Measurements from ENCODE around the gene ZMIZ1. TPM values are rescaled to one million over a fixed set of nuclear protein-coding genes. Genes with fewer than 3 reads are reported as not detected.
"Not testable (repeated sequence)": the region's sequence is repeated elsewhere in the genome, so short reads cannot be mapped to it uniquely, and the experiment has no call there.

The ZMIZ1 gene
- total and polyA plus RNA-seq, 12 donors: 6.6 to 113 (median 55.1) TPM

DNA sequence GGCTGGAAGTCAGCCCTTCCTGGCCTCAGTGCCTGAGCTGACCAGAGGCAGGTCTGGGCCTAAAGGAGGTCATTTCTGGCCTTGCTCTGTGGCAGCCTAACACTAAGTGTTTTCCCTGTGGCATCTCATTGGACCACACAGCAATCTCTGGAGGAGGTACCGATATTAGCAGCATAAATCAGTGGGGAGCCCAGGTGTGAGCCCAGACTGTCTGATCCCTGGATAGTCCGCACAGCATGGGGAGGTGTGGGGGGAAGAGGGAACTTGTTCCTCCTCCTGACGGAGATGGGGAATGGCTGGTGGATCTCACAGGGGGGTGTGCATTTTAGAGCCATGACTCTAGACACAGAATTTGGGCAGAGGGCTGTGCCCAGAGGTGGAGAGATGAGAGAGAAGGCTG, 267.5 kb downstream of the ZMIZ1 start:
- no peaks in the 10 kb centered on the region for H3K36me3 ChIP-seq (replicated peaks in 1 of 2)
- DNase-seq: no peak
- no peaks in the 10 kb centered on the region for H3K27me3 ChIP-seq
- H3K27ac ChIP-seq: peak overlapping the region in 4 of 5 donors; percentile 56 to 83 (median 66)
- no peaks in the 10 kb centered on the region for H3K9me3 ChIP-seq (replicated peaks in 1 of 3)
- peaks cover 8 to 21% of the 10 kb centered on the region in 2 donors for H3K4me1 ChIP-seq (replicated peaks in 1 of 2)
- 88 to 99% (median 96%) methylated on average over 3 of the region's 3 CpGs for WGBS, 4 donors
- intact Hi-C loops (cut with DNase I): no loop called here
- TF ChIP-seq, protein P1, sequence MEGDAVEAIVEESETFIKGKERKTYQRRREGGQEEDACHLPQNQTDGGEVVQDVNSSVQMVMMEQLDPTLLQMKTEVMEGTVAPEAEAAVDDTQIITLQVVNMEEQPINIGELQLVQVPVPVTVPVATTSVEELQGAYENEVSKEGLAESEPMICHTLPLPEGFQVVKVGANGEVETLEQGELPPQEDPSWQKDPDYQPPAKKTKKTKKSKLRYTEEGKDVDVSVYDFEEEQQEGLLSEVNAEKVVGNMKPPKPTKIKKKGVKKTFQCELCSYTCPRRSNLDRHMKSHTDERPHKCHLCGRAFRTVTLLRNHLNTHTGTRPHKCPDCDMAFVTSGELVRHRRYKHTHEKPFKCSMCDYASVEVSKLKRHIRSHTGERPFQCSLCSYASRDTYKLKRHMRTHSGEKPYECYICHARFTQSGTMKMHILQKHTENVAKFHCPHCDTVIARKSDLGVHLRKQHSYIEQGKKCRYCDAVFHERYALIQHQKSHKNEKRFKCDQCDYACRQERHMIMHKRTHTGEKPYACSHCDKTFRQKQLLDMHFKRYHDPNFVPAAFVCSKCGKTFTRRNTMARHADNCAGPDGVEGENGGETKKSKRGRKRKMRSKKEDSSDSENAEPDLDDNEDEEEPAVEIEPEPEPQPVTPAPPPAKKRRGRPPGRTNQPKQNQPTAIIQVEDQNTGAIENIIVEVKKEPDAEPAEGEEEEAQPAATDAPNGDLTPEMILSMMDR (IDR thresholded peaks at IDR 0.05): no peak
- TF ChIP-seq POLR2A (IDR thresholded peaks at IDR 0.05): no peak
- H3K4me3 ChIP-seq: no peak overlapping the region

DNA sequence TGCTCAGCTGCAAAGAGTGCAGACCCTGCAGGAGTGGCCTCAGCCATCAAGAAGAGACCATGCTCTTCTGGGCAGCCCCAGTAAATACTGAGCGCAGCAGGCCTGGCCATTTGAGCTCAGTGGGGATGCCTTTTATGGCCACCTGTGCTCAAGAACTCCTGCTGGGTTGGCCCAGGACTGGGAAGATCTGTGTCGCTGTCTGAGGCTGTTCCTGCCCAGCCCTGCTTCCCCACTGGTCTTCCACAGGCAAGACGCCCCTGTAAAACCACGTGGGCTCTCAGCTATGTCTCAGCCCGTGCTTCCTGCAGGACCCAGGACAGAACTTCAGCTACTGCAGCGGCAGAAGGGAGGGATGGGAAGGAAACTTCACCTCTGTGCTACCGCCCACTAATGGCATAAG, 268.0 kb downstream of the ZMIZ1 start:
- no peaks in the 10 kb centered on the region for H3K36me3 ChIP-seq (replicated peaks in 1 of 2)
- peak in 1 of 7 donors; percentile 13 for DNase-seq
- peak overlapping the region in 1 of 5 donors; percentile 83 for H3K27ac ChIP-seq
- no peaks in the 10 kb centered on the region for H3K9me3 ChIP-seq (replicated peaks in 1 of 3)
- intact Hi-C loops (cut with DNase I): no loop called here
- TF ChIP-seq POLR2A (IDR thresholded peaks at IDR 0.05): no peak
- TF ChIP-seq, protein P1 (IDR thresholded peaks at IDR 0.05): no peak
- no peak overlapping the region for H3K4me3 ChIP-seq
- no peaks in the 10 kb centered on the region for H3K27me3 ChIP-seq
- peaks cover 8 to 22% of the 10 kb centered on the region in 2 donors for H3K4me1 ChIP-seq (replicated peaks in 1 of 2)
- WGBS, 4 donors: 78 to 92% (median 80%) methylated on average over 6 to 7 of the region's 7 CpGs

DNA sequence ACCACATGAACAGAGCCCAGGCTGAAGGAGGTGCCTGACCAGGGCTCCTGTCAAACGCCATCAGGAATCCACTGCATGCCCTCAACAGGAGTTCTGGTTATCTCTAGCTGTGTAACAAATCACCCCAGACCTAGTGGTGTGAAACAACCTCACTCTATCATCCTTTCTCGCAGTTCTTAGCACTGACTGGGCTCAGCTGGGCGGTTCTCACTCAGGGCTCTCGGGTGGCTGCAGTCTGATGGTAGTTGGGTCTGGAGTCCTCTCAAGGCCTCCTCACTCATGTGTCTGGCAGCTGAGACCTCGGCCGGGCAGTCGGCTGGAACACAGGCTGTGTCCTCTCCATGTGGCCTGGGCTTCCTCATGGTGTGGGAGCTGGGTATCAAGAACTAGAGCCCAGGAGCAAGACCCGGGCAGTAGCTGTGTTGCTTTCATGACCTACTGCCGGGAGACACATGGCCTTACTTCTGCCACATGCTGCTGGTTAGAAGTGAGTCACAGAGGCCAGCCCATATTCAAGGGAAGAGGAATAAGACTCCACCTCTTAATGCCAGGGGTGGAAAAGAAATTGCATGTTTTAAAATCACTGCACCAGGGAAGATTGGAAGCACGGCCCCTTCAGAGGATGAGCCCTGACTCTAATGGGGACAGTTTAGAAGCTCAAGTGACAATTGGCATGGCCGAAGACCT, 269.2 kb downstream of the ZMIZ1 start:
- H3K4me3 ChIP-seq; H3K27me3 ChIP-seq; intact Hi-C loops (cut with DNase I); H3K9me3 ChIP-seq (replicated peaks in 1 of 3); H3K27ac ChIP-seq; H3K36me3 ChIP-seq (replicated peaks in 1 of 2); DNase-seq: not testable (repeated sequence)
- H3K4me1 ChIP-seq (replicated peaks in 1 of 2): peaks cover 11 to 34% of the 10 kb centered on the region in 2 donors
- 84 to 100% (median 92%) methylated on average over 4 to 7 of the region's 11 CpGs for WGBS, 4 donors

DNA sequence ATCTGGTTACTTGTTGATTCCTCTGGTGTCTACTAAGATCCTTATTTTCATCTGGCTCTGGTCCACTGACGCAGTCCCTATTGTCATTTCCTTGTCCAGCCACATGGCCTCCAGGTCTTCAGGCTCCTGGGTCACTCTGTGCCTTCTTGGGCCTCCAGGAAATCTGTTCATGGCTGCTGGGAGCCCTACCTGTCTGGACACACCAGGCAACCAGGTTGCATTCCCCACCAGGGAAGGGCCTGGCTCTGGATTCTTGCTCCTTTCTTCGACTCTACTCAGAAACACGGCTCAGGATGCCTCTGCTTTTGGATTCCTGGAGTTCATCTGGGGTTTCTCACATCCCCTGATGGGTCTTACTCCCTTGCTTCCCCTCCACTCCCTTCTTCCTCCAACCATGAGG, 270.5 kb downstream of the ZMIZ1 start:
- 94 to 97% (median 95%) methylated on average over 3 of the region's 3 CpGs for WGBS, 4 donors
- no peaks in the 10 kb centered on the region for H3K9me3 ChIP-seq (replicated peaks in 1 of 3)
- no peak overlapping the region for H3K27ac ChIP-seq
- peaks cover 12 to 34% of the 10 kb centered on the region in 2 donors for H3K4me1 ChIP-seq (replicated peaks in 1 of 2)
- intact Hi-C loops (cut with DNase I): no loop called here
- no peak overlapping the region for H3K4me3 ChIP-seq
- no peaks in the 10 kb centered on the region for H3K27me3 ChIP-seq
- H3K36me3 ChIP-seq (replicated peaks in 1 of 2): no peaks in the 10 kb centered on the region
- TF ChIP-seq, protein P1 (IDR thresholded peaks at IDR 0.05): no peak
- TF ChIP-seq POLR2A (IDR thresholded peaks at IDR 0.05): no peak
- no peak for DNase-seq

Data from adrenal gland (tissue), 12 donors.